ENCODE measurements around the gene CNBD2.

- TF ChIP-seq CTCF (IDR thresholded peaks at IDR 0.05) (no peak), ZNF396 (CRISPR knock-in tag; IDR thresholded peaks at IDR 0.05; ENCODE audit: borderline replicate concordance) (no peak)
Observed at GRCh38 chr20:36043441-36043840, 75.1 kb downstream of the CNBD2 start.

Data from WTC11 (cell line).